GM23248 (cell line): Measurements from ENCODE around the gene HES3.

Experiments
- EZH2 ChIP-seq: fragments of 200-600 bp; sonication (generic); IDR thresholded peaks from 2 replicates; pipeline ENCODE4 v1.6.1; 2018; ENCODE audit warnings: antibody characterized with exemption, mild to moderate bottlenecking; ENCODE audit not compliant: insufficient read depth, poor library complexity, severe bottlenecking
- EZH2phosphoT487 ChIP-seq: fragments of 200-600 bp; sonication (generic); IDR thresholded peaks from 2 replicates; pipeline ENCODE4 v1.6.1; 2018; ENCODE audit warnings: antibody characterized with exemption, moderate library complexity, mild to moderate bottlenecking, low read depth; ENCODE audit not compliant: insufficient read depth

GRCh38 chr1:6209661-6210580 is 34.1 kb upstream of the HES3 start:
- no peak for TF ChIP-seq EZH2phosphoT487
- no peak for TF ChIP-seq EZH2
